ENCODE data around the gene MAML2. TPM values are rescaled to one million over a fixed set of nuclear protein-coding genes. Genes with fewer than 3 reads are reported as not detected.
A peak's percentile ranks its signal among the peaks of the same experiment; 100 is the strongest.

Gene MAML2
- total RNA-seq, 1 experiment from 2014 or later: 2.1 TPM

GRCh38 chr11:96126917-96127595 is 215.9 kb downstream of the MAML2 start:
- DNase-seq (ENCODE audit: low spot score): no peak

- no peak for DNase-seq (ENCODE audit: low spot score)
Observed at GRCh38 chr11:96125400-96125799, 217.6 kb downstream of the MAML2 start.

GRCh38 chr11:96124155-96124554 is 218.8 kb downstream of the MAML2 start:
- no peak for DNase-seq (ENCODE audit: low spot score)

GRCh38 chr11:96123301-96123700 is 219.7 kb downstream of the MAML2 start:
- DNase-seq (ENCODE audit: low spot score): no peak

GRCh38 chr11:96122601-96123074 is 220.4 kb downstream of the MAML2 start:
- peak; percentile 13 for DNase-seq (ENCODE audit: low spot score)

- no peak for DNase-seq (ENCODE audit: low spot score)
Observed at GRCh38 chr11:96119211-96119610, 223.8 kb downstream of the MAML2 start.

- DNase-seq (ENCODE audit: low spot score): no peak
Observed at GRCh38 chr11:96116376-96116775, 226.6 kb downstream of the MAML2 start.

GRCh38 chr11:96114178-96115064 is 228.6 kb downstream of the MAML2 start:
- no peak for DNase-seq (ENCODE audit: low spot score)

- DNase-seq (ENCODE audit: low spot score): no peak
Observed at GRCh38 chr11:96113193-96113681, 229.8 kb downstream of the MAML2 start.

GRCh38 chr11:96112192-96113128 is 230.5 kb downstream of the MAML2 start:
- DNase-seq (ENCODE audit: low spot score): no peak

GRCh38 chr11:96111308-96111707 is 231.7 kb downstream of the MAML2 start:
- no peak for DNase-seq (ENCODE audit: low spot score)

- no peak for DNase-seq (ENCODE audit: low spot score)
Observed at GRCh38 chr11:96110302-96110701, 232.7 kb downstream of the MAML2 start.

- no peak for DNase-seq (ENCODE audit: low spot score)
Observed at GRCh38 chr11:96109331-96110030, 233.5 kb downstream of the MAML2 start.

GRCh38 chr11:96107143-96107824 is 235.7 kb downstream of the MAML2 start:
- DNase-seq (ENCODE audit: low spot score): no peak

- no peak for DNase-seq (ENCODE audit: low spot score)
Observed at GRCh38 chr11:96106645-96107044, 236.3 kb downstream of the MAML2 start.

GRCh38 chr11:96105944-96106343 is 237.1 kb downstream of the MAML2 start:
- DNase-seq (ENCODE audit: low spot score): no peak

GRCh38 chr11:96105197-96105895 is 237.6 kb downstream of the MAML2 start:
- DNase-seq (ENCODE audit: low spot score): no peak

- no peak for DNase-seq (ENCODE audit: low spot score)
Observed at GRCh38 chr11:96104496-96104895, 238.5 kb downstream of the MAML2 start.

GRCh38 chr11:96103721-96104120 is 239.3 kb downstream of the MAML2 start:
- DNase-seq (ENCODE audit: low spot score): no peak

- peak; percentile 34 for DNase-seq (ENCODE audit: low spot score)
Observed at GRCh38 chr11:96103102-96103501, 239.9 kb downstream of the MAML2 start.
